Neuron (in vitro differentiated cells): ENCODE data around the gene S1PR5.

Experiments
- H2AFZ ChIP-seq: one replicate; pipeline ENCODE4 v1.6.1; 2013; ENCODE audit warnings: low read depth, mild to moderate bottlenecking, inconsistent platforms, low read length, moderate library complexity
- H3K27me3 ChIP-seq: one replicate; pipeline ENCODE4 v1.6.1; 2013; ENCODE audit warnings: low read length; ENCODE audit not compliant: insufficient read depth
- H3K36me3 ChIP-seq: one replicate; pipeline ENCODE4 v1.6.1; 2013; ENCODE audit warnings: low read length; ENCODE audit not compliant: insufficient read depth
- H3K4me1 ChIP-seq: one replicate; pipeline ENCODE4 v1.6.1; 2013; ENCODE audit warnings: low read length; ENCODE audit not compliant: insufficient read depth
- H3K4me3 ChIP-seq: 2 replicates; pipeline ENCODE4 v1.5.1; 2013; ENCODE audit warnings: mild to moderate bottlenecking, low read length, moderate library complexity
- H3K9me3 ChIP-seq: one replicate; pipeline ENCODE4 v1.6.1; 2013; ENCODE audit warnings: low read length

Gene S1PR5

DNA sequence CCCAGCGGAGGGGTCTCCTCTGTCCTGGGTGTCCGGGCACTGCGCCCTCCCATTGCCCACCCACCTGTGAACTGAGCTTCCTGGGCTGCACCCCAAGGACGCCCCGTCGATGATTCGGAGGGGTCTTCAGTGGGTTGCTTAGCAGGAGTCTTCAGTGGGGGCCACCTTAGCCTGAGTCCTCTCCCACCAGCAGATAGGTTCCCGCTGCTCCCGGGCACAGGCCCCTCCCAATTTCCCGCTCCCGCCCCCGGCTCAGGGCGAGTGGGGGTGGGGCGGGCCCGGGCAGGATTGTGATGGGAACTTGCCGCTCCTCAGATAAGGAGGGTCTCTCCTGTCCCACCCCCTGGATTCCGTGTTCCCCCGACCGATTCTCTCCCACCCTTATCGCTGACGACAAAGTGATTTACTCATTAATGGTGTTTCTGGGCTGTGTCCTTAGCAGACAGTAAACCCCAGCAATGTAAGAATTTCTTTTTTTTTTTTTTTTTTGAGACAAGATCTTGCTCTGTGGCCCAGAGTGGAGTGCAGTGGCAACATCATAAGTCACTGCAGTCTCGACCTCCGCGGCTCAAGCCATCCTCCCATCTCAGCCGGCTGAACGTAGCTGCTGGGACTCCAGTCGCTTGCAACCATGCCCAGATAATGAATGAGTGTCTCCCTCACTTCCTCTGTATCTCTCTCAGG is 655 bp upstream of the S1PR5 start:
- Histone ChIP-seq H3K4me3 (no peak overlapping the region), H3K4me1 (peaks cover 6% of the 10 kb centered on the region), H3K27me3 (peaks cover 81% of the 10 kb centered on the region), H2AFZ (no peak overlapping the region), H3K36me3 (no peaks in the 10 kb centered on the region), H3K9me3 (no peaks in the 10 kb centered on the region)

DNA sequence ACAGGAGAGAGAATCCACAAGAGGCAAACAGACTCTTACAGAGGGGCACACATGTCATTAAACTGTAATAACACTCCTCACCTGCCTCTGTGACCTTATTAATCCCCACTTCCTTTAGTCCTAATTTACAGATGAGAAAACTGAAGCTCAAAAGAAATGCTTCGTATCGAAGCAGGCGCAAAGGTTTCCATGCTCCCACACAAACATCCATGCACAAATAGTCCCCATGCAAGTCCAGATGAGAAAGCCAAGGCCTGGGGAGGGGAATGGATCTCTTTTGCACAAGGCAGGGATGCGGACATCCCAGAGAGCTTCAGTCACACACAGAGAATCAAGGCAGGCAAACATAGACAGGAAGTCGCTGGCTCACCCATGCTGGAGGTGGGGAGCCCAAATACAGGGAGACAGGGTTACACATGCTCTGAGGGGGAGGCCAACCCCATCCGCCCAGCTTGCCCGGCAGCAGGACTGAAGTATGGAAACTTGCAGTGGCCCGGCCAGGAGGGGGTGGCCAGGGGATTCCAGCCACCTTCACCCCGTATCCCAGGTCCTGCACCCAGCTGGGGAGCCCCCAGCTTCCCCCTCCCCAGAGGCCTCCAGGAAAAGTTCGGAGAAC is 468 bp downstream of the S1PR5 start:
- Histone ChIP-seq H3K4me1 (peaks cover 6% of the 10 kb centered on the region), H3K9me3 (no peaks in the 10 kb centered on the region), H3K27me3 (peaks cover 83% of the 10 kb centered on the region), H3K4me3 (no peak overlapping the region), H2AFZ (no peak overlapping the region), H3K36me3 (no peaks in the 10 kb centered on the region)

DNA sequence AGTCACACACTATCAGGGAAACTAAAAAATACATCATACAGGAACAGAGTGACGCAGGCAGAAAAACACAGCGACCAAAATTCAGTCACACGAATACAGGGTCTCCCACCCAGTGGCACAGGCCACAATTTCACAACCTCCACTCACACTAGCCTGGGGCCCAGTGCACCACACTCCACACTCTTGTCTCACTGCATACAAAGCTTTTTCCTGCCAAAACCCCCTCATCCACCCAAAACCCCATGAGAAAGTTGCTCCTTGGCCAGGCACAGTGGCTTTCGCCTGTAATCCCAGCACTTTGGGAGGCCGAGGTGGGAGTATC is 1.2 kb downstream of the S1PR5 start:
- no peaks in the 10 kb centered on the region for H3K36me3 ChIP-seq
- no peak overlapping the region for H2AFZ ChIP-seq
- H3K9me3 ChIP-seq, result no peaks in the 10 kb centered on the region
- H3K4me3 ChIP-seq, result no peak overlapping the region
- peaks cover 80% of the 10 kb centered on the region for H3K27me3 ChIP-seq
- H3K4me1 ChIP-seq, result peaks cover 6% of the 10 kb centered on the region

DNA sequence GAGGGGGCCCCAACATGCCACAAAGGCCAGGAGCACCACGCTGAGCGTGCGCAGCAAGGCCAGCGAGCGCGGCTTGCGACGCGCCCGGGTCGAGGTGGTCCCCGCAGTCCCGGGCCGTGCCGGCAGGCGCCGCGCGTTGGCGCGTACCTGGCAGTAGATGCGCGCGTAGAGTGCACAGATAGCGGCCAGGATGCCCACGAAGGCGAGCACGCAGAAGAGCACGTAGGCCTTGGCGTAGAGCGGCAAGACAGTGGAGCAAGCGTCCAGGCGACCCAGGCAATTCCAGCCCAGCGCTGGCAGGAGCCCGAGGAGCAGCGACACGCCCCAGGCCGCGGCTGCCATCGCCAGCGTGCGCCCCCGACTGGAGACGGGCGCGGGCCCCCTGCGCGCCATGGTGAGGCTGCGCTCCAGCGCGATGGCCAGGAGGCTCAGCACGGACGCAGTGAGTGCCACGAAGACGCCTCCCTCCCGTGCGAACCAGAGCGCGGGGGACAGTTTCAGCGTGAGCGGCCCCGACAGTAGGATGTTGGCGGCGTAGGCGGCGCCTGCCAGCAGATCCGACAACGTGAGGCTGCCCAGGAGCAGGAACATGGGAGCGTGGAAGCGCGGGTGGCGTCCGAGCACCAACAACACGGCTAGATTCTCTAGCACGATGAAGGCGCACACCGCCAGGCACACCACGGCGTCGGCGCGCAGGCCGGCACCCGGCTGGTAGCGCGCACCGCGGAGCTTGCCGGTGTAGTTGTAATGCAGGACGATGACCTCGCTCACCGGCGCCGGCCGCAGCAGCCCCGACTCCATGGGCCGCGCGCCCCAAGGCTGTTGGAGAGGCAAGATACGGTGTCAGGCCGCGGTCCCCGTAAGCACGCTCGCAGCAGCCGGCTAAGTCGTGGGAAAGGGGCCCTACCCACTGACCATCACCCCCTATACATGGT is 2.8 kb downstream of the S1PR5 start:
- no peak overlapping the region for H3K4me3 ChIP-seq
- H3K9me3 ChIP-seq, result no peaks in the 10 kb centered on the region

DNA sequence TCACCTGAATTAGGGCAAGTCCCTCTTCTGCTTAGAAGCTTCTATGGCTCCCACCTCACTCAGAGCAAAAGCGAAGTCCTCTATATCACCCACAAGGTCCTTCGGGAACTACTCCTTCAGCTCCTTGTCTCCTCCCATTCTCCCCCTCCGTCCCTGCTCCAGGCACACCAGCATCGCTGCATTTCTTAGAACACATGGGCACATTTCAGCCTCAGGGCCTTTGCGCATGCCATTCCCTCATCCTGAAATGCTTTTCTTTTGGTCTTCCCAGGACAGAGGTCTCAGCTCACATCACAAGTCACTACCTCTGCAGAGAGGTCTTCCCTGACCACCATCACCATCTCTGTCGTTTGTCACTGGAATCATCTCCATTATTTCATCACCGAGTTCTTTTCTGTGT is 4.0 kb downstream of the S1PR5 start:
- Histone ChIP-seq H3K36me3 (no peaks in the 10 kb centered on the region), H2AFZ (no peak overlapping the region), H3K27me3 (peaks cover 61% of the 10 kb centered on the region)

More for the DNA sequence above, 2.8 kb downstream of the S1PR5 start:
- peaks cover 6% of the 10 kb centered on the region for H3K4me1 ChIP-seq
- H2AFZ ChIP-seq, result no peak overlapping the region
- H3K36me3 ChIP-seq, result no peaks in the 10 kb centered on the region
- H3K27me3 ChIP-seq, result peaks cover 71% of the 10 kb centered on the region

DNA sequence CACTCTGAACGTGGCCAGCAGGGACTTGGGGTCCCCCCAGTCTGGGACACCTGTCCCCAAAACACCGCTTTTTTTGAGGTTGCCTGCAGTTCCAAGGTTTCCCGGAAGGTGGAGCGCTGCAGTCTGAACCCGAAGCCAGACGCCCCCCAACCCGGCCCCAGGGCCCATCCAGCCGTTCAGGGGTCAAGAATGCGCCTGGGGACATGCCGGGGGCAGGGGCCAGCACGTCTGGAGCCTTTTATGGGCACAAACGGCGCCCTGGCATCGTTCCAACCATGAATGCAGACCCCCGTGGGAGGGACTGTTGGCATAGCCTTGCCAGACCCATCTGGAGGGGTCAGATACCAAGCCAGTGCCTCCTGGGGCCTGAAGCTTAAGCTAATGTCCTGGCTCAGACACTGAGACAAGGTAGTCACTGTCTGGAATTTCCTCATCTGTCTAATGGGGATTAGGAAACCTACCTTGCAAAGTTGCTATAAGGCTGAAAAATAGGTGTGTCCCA is 6.9 kb downstream of the S1PR5 start:
- Histone ChIP-seq H3K4me3 (no peak overlapping the region), H3K27me3 (peaks cover 33% of the 10 kb centered on the region), H3K9me3 (no peaks in the 10 kb centered on the region), H2AFZ (no peak overlapping the region), H3K36me3 (no peaks in the 10 kb centered on the region), H3K4me1 (no peaks in the 10 kb centered on the region)

More for the DNA sequence above, 4.0 kb downstream of the S1PR5 start:
- Histone ChIP-seq H3K4me1 (peaks cover 6% of the 10 kb centered on the region), H3K4me3 (no peak overlapping the region), H3K9me3 (no peaks in the 10 kb centered on the region)

DNA sequence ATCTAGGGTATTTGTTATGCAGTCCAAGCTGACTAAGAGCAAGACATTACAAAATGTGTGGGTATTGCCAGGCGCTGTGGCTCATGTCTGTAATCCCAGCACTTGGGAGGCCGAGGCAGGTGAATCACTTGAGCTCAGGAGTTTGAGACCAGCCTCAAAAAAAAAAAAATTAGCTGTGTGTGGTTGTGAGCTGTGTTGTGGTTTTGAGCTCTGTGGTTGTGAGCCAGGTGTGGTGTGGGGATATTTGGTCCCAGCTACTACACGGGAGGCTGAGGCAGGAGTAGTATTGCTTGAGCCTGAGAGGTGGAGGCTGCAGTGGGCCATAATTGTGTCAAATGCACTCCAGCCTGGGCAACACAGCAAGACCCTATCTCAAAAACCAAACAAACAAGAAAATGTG is 8.5 kb downstream of the S1PR5 start:
- peaks cover 17% of the 10 kb centered on the region for H3K27me3 ChIP-seq
- no peaks in the 10 kb centered on the region for H3K36me3 ChIP-seq
- H3K4me3 ChIP-seq, result no peak overlapping the region
- no peak overlapping the region for H2AFZ ChIP-seq
- no peaks in the 10 kb centered on the region for H3K4me1 ChIP-seq
- no peaks in the 10 kb centered on the region for H3K9me3 ChIP-seq

DNA sequence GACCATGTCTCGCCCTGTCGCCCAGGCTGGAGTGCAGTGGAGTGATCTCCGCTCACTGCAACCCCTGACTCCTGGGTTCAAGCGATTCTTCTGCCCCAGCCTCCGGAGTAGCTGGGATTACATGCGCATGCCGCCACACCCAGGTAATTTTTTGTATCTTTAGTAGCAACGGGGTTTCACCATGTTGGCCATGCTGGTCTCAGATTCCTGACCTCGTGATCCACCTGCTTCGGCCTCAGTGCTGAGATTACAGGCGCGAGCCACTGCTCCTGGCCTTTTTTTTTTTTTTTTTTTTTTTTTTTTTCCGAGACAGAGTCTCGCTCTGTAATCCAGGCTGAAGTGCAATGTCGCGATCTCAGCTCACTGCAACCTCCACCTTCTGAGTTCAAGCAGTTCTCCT is 9.2 kb downstream of the S1PR5 start:
- Histone ChIP-seq H3K4me1 (no peaks in the 10 kb centered on the region), H3K36me3 (no peaks in the 10 kb centered on the region), H3K27me3 (peaks cover 10% of the 10 kb centered on the region), H3K9me3 (no peaks in the 10 kb centered on the region), H3K4me3 (no peak overlapping the region), H2AFZ (no peak overlapping the region)

DNA sequence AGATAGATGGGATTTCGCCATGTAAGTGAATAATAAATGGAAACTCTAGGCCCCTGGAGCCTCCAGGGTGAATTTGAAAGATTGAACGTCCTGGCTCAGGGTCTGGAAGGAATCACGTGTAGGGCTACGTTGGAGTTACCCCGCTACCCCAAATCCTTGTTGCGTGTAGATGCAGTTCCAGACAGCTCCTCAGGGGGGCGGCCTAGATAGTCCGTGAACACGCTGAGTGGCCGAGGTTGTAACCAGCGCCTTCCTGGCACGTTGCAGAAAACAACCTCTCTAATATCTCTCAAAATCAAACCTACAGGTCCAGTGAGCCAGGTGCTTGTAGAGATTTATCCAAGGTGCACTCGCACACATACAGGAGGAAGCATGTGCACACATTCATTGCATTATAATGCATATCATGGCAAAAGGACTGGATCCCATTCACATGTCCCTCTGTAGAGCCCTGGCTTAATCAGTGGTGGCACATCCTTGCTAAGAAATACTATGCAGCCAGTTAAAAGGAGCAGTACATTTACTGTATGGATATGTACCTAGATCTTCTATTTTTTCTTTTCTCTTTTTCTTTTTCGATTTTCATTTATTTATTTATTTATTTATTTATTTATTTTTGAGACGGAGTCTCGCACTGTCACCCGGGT is 11.5 kb downstream of the S1PR5 start:
- Histone ChIP-seq H3K36me3 (no peaks in the 10 kb centered on the region), H3K27me3 (peaks cover 3% of the 10 kb centered on the region), H3K9me3 (no peaks in the 10 kb centered on the region), H3K4me3 (no peak overlapping the region), H2AFZ (no peak overlapping the region), H3K4me1 (peaks cover 7% of the 10 kb centered on the region)

DNA sequence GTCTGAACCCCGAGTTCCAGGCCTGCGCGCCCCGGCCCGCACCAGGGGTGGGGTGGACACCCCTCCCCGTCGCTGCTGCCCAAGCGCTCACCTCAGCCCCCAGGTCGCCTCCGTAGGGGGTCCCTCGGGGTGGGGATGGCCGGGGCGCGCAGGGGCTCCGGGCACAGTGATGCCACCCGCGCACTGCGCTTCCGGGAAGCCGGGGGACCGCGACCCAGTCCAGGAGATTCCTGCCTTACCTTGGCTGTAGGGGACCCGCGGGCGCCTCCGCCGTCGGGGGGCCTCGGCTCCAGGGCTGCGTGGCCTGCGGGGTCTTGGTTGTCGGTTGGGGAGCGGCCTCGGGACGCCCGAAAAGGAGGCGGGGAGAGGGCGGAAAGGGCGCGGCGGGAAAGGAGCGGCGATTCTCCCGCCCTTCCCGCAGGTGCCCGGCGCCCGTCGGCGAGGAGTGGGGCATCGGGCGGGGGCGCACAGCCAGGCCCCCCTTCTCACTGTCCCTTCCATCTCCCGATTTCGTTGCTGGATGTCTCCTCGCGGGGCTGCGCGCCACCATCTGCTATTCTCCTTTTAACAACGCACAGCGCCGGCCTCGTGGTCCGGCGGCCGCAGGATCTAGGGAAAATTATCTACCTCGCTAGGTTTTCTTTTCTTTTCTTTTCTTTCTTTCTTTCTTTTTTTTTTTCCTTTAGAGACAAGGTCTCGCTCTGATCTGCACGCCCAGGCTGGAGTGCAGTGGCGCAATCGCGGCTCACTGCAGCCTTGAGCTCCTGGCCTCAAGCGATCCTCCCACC is 14.1 kb downstream of the S1PR5 start, which contains the start of gene KEAP1:
Gene KEAP1 (minus strand): TSS at position 355 of the 788 bp plus-strand sequence. CDS start 3,323 bp downstream, outside the sequence.
- peaks cover 16% of the 10 kb centered on the region for H3K36me3 ChIP-seq
- peak within 1 kb of the TSS; percentile 91 for H2AFZ ChIP-seq
- H3K4me1 ChIP-seq, result peaks cover 7% of the 10 kb centered on the region
- H3K9me3 ChIP-seq, result no peaks in the 10 kb centered on the region
- H3K4me3 ChIP-seq, result peak within 1 kb of the TSS; percentile 90
- no peaks in the 10 kb centered on the region for H3K27me3 ChIP-seq

DNA sequence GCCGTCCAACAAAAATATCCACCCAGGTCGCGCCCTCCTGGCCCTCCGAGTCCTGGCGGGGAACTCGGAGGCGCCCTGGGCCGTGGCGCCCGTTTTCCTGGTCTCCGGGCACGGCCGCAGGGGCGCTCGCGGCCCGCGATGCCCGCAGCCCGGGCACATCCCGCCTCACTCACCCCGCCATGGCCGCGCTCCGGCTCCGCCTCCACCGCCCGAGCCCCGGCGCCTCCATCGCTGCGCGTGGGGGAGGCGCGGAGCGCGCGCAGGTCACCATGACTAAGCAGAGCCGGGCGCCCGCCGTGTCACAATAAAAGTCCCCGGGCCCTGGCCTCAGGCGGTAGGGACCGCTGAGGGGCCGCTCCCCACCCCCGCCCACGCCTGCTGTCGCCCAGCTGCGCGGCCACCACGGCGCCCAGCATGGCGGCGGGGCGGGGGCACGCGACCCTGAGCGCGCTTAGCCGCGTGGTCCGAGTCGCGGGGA is 14.7 kb downstream of the S1PR5 start:
- H3K27me3 ChIP-seq, result no peaks in the 10 kb centered on the region
- no peaks in the 10 kb centered on the region for H3K9me3 ChIP-seq
- peaks cover 7% of the 10 kb centered on the region for H3K4me1 ChIP-seq
- H2AFZ ChIP-seq, result peak overlapping the region; percentile 91
- peaks cover 17% of the 10 kb centered on the region for H3K36me3 ChIP-seq
- peak overlapping the region; percentile 90 for H3K4me3 ChIP-seq

DNA sequence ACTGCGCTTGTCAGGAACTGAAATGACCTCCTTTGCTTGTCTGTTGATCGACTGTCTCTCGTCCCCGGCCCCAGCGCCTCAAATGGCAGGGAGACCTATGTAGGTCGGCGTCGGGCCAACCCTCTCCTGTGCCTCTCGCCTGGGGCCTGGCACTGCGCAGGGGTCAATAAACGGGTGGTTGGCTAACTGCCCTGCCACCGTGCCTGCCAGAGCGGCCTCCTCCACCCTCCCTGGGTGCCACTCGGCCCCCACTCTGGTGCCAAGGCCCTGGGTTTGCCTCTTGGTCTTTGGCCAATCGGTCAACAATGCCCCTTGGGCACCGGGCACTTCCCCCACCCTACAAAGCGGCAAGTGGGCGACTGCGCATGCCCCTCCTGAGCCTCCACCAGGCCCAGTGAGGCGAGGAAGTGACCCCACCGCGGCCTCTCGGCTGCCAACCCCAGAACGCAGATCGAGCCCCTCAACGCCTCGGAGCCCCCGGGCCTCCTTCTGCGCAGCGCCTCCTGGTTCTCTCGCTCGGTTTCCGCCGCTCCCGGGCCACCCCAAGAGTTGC is 15.2 kb downstream of the S1PR5 start:
- Histone ChIP-seq H3K36me3 (peaks cover 23% of the 10 kb centered on the region), H2AFZ (peak overlapping the region; percentile 91), H3K4me1 (peaks cover 7% of the 10 kb centered on the region), H3K4me3 (peak overlapping the region; percentile 90), H3K9me3 (no peaks in the 10 kb centered on the region), H3K27me3 (no peaks in the 10 kb centered on the region)
